GM21423 (cell line): ENCODE data around the gene STK17A.

ENCODE experiments used
- ATAC-seq: cut with Tn5 transposase; IDR thresholded peaks from one replicate; pipeline ENCODE4 v1.9.1; 2021; ENCODE audit warnings: mild to moderate bottlenecking, moderate library complexity; ENCODE audit not compliant: unreplicated experiment

The STK17A gene

DNA sequence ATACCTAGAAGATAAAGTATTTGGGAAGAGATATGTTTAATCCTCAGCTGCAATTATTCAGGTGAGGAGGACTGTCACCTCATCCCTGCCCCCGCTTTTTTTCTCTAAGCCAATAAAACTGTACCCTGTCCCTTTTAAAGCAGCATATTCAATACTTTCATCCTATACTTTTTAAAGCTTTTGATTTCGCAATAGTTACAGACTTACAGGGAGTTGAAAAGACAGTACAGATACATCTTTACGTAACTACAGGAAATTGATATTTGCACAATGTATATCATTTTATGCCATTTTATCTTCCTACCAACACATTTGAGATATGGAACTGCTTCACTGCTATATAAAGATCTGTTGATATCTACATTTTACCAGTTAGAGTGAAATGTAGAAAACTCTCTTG, 47.6 kb downstream of the STK17A start:
- ATAC-seq, result no peak

DNA sequence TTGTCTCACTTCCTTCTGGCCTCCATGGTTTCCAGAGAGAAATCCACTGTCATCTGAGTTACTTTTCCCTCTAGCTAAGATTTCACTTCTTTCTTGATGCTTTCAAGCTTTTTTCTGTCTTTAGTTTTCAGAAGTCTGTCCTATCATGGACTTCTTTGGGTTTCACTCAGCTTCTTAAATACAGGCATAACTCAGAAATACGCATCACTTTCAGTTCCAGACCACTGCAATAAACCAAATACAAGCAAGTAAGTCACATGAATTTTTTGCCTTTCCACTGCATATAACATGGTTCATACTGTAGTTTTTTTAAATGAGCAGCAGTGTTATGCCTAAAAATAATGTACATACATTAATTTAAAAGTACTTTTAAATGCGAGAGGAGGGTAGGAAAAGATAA, 48.7 kb downstream of the STK17A start:
- ATAC-seq, result no peak

DNA sequence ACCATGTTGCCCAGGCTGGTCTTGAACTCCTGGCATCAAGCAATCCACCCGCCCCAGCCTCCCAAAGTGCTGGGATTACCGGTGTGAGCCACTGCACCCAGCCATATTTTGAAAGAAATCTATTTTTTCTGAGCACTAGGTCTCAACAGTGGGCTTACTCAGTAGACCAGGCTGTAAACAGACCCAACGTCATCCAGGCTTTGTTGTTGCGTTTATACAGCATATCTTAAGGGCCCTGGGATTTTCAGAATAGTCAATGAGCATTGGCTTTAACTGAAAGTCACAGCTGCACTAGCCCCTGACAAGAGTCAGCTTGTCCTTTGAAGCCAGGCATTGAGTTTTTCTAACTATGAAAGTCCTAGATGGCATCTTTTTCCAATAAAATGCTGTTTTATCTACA, 49.8 kb downstream of the STK17A start:
- no peak for ATAC-seq

GRCh38 chr7:43634384-43634783, 51.5 kb downstream of the STK17A start:
- ATAC-seq, result no peak

DNA sequence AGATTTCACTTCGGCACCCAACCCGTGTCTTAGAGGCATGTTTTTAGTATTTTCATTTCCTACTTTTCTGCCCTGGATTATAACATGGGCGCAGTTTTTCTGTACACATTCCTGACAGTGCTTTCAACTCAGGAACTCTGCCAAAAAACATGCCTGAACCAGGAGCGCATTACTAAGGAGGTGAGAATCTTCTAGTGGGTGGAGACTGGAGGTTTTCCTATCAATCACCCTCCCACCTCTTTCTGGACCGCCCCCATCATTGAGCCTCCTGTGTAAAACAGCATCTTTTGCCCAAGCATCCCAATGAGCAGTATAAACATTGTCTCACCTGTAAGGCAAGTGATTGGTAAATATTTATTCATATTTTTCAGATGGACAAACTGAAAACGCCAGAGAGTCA, 53.2 kb downstream of the STK17A start:
- no peak for ATAC-seq

DNA sequence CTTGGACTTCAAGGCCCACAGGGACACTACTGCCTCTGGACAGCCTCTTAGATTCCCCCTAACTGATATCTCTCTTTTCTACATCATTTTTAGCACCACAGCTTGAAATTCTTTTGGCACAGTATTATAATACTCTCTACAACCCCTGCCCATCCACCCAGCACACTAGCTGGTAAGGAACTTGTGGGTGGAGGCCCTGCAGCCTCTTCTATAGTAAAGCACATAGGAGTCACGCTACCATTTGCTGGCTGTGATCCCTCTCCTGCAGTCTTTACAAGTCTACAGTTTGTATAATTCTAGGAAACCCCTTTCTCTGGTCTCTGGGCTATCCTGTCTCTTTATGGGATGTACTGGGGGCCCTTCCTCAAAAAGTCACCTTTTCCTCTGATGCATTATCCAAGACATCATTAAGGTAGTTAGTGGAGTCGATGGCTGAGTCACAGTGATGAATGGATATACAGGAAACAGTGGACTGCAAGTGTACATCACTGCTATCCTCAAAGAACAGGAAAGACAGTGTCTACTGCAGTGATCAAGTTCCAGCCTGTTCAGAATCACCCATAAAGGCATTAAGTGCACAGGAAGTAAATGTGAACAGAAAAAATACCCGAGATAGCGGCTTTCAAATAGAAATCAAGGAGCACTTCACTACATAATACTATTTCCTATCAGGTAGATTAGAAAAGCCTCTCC, 54.4 kb downstream of the STK17A start:
- ATAC-seq, result no peak

DNA sequence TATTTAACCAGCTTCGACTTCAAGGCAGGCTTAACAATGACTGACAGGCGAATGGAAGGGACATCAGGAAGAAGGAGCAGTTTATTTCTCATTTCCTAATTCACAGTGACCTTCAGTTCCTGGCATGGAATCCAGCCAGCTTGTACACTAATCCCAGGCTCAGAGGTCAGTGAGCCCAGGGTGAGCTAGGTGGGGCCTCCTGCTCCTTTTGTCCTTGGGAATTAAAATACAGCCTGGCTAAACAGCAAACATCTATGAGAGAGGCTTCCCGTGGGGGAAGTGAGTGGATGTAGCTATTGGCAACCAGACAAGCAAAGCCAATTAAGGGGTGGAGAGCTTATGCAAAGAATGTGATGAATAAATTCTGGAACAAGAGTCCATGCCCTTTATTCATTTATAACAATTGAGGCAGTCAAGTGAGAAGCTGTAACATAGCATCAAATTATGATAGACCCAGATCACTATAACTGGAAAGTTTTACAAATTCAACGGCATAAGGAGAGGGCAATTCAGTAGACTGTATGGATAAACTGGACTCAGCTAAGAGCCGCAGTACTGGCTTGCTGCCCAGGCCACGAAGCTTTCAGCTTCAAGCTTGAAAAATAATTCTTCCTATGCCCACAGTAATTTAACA, 57.1 kb downstream of the STK17A start:
- no peak for ATAC-seq

GRCh38 chr7:43640679-43641078, 57.8 kb downstream of the STK17A start:
- ATAC-seq, result no peak

GRCh38 chr7:43642897-43643630, 60.2 kb downstream of the STK17A start:
- ATAC-seq, result no peak

GRCh38 chr7:43643846-43644245, 60.9 kb downstream of the STK17A start:
- no peak for ATAC-seq

DNA sequence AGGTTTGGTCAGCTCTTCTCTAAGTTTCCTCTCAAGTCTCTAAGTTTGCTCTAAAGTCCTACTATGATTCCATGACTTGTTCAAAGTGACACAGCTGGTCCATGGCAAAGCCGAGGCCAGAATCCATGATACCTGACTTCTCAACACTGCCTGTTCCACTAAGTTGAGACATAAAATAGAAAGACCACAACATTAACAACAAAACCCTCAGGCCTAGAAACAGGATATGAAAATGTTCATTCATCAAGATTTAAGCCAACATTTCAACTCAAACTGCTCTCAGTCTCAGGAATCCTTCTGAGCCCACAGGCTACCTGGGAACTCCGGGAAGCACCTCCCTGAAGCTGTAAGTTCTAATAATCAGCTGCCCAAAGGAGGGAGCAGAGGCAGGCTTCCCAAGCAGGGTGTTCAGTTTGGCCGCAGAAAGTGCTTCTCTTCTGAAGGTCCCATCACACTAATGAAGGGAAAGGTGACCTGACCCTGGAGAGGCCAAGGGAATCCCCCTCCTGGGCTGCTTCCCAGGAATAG, 62.9 kb downstream of the STK17A start:
- no peak for ATAC-seq

GRCh38 chr7:43646603-43647338, 63.9 kb downstream of the STK17A start:
- no peak for ATAC-seq

GRCh38 chr7:43647339-43647672, 64.4 kb downstream of the STK17A start:
- no peak for ATAC-seq

GRCh38 chr7:43647673-43648472, 65.0 kb downstream of the STK17A start:
- ATAC-seq, result no peak

GRCh38 chr7:43648473-43649406, 65.8 kb downstream of the STK17A start:
- peak; percentile 56 for ATAC-seq

- ATAC-seq, result peak; percentile 63
These were observed 66.9 kb downstream of the STK17A start for GRCh38 chr7:43649755-43650274.

DNA sequence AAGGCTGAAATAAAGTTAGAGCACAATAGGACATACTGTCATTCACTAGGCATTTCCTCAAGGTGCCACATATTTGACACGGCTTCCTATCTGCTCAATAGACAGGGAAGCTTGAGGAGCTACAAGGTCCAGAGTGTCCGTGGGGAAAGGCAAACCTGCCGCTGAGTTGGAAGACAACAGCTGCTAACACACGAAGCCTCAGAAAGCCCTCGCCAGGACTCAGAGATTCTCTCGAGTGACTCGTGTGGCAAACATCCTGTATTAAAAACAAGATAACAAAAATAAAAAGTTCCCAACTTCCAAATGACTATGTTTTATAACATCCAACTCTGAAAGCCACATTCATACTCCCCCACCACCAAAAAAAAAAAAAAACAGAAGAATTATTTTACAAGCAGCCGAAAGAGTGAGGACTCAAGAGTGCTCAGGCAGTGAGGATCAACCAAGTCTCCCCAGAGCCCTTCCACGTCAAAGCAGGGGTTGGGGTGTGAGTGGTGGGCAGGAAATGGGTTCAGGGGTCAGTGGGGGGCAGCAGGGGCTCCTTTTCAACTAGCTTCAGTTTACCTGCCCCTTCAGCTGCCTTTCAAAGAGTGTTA, 67.6 kb downstream of the STK17A start:
- ATAC-seq, result no peak

DNA sequence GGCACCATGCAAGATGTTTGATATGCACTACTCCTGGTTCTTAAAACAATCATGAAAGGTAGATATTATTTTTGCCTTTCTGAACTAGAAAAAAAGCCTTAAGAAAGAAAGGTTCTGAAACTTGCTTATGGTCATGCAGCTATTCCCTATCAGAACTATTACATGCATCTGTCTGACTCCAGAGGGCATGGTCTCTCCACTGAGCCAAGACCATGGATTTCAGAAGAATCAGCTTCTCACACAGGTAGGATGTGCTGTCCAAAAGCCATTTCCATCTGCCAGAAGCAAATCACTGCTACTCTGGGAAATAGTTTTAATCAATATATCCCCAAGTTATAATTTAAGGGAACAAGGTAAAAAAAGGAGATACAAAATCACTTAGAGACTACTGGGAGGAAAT, 69.5 kb downstream of the STK17A start:
- ATAC-seq, result no peak

DNA sequence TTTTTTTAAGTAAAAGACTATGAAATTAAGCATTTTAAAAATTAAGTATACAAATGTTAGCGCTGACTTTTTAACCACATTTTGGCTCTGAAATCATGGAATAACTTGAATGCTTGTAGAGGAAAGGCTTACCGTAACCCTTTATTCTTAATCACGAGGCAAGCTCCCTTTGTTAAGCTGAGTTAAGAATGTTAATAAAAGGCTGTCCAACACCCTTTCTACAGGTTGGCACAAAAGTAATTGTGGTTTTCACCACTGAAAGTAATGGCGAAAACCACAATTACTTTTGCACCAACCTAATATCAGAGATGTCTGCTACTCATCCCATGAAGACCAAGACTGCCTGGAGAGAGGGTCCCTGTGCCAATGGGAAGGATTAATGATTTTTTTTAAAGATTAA, 70.6 kb downstream of the STK17A start:
- no peak for ATAC-seq
